GM04504 (cell line): ENCODE measurements around the gene ZGRF1.
A peak's percentile ranks its signal among the peaks of the same experiment; 100 is the strongest.
"Not testable (repeated sequence)": the region's sequence is repeated elsewhere in the genome, so short reads cannot be mapped to it uniquely, and the experiment has no call there.

Experiments
- DNase-seq: peaks from one replicate; pipeline ENCODE4 v3.0.0-alpha.2; 2012; ENCODE audit warnings: low read depth

Gene ZGRF1

DNA sequence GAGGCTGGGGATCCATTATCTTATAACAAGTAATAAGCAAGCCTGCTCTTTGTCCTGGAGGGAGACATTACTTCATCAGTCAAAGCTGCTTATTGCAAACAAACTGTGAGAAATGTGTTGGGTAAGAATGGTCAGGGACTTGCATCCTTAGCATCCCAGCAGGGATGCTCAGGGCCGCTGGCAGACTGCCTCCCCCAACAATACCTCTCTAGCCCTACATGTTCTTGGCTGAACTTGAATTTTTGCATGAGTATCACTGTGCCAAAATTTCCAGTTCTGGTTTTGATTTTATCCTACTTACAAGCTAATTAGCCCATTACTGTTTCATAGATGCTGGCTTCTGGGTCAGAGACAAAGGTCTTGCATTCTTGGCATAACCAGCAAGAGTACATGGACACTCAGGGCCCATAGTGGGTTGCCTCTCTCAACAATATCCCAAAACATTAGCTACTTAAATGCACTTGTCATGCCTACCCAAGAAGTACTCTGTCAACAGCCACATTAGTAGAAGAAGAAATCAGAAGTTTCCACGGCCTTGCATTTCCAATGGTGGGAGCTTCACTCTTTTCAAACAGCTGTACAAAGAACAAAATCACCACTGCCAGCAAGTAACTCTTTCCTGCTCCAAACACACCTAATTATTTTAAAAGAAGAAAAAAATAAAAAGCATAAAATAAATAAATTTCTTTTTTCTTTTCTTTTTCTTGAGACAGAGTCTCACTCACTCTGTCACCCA lies 78.9 kb downstream of the ZGRF1 start:
- no peak for DNase-seq

DNA sequence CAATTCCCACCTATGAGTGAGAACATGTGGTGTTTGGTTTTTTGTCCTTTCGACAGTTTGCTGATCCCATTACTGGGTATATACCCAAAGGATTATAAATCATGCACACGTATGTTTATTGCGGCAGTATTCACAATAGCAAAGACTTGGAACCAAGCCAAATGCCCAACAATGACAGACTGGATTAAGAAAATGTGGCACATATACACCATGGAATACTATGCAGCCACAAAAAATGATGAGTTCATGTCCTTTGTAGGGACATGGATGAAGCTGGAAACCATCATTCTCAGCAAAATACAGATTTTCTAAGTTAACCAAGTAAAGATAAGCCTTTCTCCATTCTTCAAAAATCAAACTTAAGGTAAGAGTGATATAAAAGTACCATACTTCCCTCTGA lies 82.4 kb downstream of the ZGRF1 start:
- DNase-seq: not testable (repeated sequence)

DNA sequence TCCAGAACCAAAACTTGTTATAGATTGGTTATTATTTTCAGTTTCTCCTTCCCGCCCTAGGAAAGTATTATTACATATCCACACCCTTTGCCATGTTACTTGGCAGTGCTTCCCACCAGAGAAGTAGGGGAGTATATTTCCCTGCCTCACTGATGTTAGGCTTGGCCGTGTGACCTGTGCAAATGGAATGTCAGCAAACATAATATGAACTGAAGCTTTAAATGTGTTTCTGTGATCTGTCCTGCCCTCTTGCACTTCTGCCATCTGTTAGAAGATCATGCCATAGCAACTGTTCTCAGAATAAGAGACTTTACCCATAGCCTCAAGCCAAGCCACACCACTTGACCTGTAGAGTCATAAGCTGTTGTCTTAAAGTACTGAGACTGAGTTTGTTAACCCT lies 84.0 kb downstream of the ZGRF1 start:
- DNase-seq: peak; percentile 50

DNA sequence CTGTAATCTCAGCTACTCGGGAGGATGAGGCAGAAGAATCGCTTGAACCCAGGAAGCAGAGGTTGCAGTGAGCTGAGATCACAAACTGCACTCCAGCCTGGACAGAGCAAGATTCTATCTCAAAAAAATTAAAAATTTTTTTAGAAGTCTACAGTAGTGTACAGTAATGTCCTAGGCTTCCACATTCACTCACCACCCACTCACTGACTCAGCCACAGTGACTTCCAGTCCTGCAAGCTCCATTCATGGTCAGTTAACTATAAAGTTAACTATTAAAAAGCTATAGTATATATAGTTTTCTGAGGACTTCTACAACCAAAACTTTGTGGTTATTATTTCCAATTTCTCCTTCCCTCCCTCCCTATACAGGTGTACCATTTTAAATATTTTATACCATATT lies 86.0 kb downstream of the ZGRF1 start:
- no peak for DNase-seq

DNA sequence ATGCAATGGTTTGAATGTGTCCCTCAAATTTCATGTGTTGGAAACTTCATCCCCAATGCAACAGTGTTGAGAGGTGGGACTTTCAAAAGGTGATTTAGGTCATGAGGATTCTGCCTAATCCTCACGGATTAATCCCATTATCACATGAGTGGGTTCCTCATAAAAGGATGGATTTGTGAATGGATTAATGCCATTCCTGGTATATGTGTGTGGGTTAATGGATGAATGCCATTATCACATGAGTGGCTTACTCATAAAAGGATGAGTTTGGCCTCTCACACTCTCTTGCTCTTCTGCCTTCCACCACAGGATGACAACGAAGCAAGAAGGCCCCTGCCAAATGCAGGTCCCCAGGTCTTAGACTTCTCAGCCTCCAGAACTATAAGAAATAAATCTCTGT lies 90.2 kb downstream of the ZGRF1 start:
- DNase-seq: no peak

DNA sequence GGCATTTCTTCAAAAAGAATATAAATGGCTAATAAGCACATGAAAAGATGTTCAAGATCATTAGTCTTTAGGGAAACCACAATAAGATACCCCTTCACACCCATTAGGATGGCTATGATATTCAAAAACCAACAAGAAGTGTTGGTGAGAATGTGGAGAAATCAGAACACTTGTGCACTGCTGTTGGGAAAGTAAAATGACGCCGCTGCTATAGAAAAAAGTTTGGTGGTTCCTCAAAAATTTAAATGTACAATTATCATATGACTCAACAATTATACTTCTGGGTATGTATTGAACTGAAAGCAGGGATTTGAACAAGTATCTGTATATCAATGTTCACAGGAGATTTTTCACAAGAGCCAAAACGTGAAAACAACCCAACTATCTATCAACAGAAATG lies 91.4 kb downstream of the ZGRF1 start:
- no peak for DNase-seq

DNA sequence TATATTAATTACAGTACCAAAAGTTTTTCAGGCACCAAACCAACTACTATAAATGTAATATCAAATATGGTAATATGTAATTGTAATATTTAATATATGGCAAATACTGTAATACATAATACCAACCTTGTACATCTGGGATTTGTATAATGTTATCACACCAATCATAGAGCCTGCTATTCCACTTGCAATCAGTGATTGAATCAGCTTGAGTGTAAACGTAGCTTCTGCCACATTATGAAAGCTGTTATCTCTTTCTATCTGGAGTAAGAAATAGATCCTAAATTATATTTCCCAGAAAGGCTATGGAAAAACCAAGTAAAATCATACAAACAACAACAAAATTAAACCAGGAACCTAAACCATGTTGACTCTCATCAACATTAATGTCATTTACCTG lies 96.0 kb downstream of the ZGRF1 start:
- DNase-seq: no peak

DNA sequence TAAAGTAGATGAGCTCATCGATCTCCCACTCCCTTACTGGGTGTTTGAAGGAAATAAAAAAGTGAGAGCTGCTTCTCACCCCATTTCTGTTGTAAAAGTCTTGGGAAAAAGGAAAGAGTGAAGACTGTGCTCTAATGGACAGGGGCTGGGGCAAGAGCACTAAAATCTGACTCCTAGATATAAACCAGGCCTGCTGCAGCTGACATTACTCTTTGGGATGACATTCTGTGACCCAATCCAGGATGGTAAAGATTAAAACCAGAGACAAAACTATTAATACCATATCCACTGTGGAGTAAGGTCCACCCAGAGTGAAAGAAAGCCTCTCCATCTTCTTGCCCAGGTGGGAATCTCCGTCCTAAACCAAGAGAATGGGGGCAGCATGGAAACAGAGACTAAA lies 100.6 kb downstream of the ZGRF1 start:
- DNase-seq: no peak

DNA sequence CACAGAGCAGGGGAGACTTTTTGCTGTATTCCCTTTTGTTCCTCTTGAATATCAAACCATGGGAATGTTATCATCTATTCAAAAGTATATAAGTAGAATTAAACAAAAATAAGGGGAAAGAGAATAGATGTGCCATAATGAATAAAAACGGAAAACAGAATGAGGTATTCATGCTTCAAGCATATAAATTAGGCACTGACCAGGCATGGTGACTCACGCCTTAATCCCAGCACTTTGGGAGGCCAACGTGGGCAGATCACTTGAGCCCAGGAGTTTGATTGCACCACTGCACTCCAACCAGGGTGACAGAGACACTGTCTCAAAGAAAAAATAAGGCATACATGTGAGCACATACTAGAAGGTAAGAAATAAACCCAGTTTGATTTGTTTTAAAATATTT lies 104.4 kb downstream of the ZGRF1 start:
- no peak for DNase-seq

DNA sequence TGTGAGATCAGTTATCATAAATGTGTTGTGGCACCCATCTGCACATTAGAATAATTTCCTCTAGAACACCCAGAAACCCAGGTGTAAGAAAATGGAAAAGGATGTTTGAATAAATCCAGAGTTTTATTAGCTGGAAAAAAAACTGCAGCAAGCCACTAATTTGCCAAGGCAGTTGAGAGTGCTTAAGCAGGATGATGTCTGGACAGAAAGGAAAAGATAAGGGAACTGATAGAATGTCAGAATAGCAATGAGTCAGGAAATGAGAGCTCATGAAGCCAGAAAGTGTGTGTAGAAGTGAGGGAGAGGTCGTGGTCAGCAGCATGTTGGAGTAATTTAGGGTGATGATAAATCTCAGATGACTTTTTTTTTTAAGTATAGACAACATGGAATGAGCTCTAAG lies 105.6 kb downstream of the ZGRF1 start:
- no peak for DNase-seq

DNA sequence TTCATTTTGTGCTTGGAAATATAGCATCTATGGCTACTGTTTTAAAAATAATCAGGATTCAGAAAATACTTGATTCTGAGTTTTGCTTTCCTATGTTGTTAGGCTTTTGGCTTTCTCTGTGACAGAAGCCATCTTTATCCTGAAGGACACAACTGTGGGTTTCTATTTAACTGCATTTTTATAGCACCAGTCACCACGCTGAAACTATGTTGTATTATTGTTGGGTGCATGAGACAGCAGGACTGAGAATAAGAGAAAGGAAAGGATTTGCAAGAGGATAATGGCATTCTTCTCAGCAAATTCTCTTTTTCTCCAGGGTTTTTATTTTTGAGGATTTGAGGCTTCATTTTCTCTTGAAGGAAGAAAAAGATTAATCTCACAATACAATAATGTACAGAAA lies 110.6 kb downstream of the ZGRF1 start:
- DNase-seq: peak; percentile 24

DNA sequence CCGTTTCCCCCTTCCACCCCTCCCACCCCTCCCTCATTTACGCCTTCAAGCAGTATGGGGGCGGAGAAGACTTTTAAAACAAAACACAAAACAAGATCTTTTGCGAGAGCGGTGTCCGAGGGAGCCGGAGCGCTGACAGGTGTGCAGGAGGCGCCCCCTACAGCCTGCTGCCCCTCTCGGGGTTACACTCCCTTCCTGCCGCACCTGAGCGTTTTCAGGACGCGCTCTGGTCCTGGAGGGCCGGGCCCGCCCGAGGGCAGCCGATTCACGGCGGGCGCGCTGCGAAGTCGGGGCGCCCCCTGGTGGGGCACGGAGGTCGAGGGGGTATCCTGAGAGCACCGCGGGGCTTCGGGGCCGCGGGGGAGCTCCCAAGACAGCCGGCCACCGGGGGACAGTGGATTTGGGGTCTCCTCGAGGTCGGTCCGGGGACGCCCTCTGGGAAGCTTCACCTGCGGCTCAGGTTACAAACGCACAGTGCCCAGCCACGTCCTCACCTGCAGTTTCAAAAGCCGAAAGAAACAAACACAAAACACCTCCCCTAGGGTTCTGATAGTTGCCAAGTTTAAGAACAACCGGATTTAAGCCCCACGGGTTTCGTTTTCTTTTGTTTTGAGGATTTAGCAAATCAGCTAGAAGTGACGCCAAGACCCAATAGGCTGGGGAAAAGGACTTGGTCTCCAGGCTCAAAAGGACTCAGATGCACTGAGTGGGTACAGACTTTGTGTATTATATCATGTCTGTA lies 112.8 kb downstream of the ZGRF1 start:
- DNase-seq: no peak

DNA sequence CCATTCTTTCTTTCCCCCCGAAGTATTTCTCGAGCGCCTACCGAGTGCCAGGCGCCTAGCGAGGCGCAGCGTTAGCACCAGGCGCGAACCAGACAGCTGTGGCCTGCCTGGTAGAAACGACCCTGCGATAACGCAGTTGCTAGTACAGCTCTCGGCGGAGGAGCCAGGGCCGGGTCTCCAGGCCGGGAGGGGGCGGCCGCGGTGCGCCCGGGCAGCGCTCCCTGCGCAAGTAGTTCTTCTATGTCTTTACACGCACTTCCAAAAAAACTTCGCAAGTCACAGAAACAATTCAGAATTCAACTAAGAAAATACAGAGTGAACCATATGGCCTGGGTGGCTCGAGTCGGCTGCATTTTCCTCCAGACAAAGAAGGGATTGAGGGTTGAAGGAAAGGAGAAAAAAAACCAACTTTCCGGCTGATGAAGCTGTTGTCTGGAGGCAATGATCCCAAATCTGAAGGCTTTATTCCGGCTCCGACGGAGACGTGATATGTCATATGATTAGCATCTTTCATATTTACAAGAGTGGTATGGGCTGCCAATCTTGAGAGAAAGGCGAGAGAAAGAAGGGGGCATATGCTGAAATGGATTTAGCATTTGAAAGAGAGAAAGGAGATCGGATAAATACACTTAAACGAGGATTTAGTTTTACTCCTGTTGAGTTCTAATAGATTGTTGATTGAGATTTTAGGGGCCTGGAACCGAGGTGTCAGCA lies 113.5 kb downstream of the ZGRF1 start:
- no peak for DNase-seq

DNA sequence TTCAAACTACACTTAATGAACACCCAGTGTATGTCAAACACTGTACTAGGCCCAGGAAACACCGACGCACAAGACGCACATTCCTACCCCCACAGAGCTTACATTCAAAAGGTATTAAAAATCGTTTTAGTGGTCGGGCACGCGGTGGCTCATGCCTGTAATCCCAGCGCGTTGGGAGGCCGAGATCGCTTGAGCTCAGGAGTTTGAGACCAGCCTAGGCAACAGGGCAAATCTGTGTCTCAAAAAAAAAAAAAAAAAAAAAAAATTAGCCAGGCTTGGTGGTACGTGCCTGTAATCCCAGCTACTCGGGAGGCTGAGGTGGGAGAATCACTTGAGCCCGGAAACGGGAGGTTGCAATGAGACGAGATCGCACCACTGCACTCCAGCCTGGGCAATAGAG lies 114.3 kb downstream of the ZGRF1 start:
- DNase-seq: not testable (repeated sequence)

DNA sequence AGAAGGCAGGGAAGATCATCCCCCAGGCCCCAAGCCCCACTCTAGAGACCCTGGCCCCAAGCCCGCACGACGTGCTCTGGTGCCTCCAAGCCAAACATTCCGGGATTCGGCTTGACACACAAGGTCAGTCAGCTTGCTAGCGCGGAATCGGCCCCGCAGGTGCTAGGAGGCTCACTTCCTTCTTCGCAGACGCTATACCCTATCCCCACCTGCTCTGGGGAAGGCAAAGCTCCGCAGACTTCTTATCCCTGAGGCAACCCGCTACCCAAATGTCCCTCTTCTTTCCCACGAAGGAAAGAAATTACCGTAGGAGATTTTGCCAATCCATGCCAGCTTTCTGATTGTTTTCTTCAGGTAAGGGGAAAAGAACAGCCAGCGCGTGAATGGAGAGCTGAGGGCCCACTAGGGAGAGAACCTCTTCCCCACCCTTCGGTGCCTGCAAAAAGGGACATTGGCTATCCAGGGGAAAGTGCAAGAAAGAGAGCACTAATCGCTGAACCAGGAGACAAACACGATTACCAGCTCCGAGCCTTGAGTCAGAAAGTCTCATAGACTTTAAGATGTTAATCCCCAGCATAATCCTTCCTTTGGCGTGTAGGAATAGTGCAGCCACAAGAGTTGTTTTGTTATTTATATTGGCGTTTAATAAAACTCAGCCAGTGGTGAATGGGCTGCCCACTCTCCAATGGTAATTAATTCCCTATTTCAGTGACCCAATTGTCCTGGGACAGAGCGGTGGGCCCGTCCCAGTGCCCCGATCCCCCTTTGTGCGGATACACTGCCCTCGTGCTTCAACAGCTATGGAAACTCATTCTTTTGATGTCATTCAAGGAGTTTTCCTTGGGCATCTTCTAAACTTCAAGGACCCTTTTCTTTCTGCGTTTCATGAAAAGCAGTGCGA lies 115.3 kb downstream of the ZGRF1 start:
- no peak for DNase-seq

DNA sequence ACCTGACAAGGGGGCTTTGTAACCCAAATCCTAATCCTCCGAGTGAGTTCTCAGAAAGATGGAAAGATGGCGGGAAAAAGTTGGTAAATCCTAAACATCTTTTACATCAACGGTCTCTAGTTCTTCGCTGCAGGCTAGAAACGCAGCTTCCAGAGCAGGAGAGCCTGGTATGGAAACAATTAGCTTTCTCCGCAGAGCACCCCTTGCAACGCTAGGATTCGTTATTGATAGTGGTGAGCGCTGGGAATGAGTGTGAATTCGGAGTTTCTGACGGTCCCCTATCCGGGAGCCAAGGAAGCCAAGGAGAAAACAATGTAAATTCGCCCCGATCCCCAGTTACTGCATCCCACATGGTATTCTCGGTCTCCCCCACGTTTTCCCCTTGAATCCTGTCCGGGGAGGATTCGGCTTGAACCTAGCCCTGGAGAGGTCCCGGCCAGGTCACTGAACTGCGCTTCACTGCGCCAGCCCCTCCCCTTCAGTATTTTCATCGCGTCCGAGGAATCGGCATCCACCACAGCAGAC lies 116.0 kb downstream of the ZGRF1 start:
- DNase-seq: no peak

DNA sequence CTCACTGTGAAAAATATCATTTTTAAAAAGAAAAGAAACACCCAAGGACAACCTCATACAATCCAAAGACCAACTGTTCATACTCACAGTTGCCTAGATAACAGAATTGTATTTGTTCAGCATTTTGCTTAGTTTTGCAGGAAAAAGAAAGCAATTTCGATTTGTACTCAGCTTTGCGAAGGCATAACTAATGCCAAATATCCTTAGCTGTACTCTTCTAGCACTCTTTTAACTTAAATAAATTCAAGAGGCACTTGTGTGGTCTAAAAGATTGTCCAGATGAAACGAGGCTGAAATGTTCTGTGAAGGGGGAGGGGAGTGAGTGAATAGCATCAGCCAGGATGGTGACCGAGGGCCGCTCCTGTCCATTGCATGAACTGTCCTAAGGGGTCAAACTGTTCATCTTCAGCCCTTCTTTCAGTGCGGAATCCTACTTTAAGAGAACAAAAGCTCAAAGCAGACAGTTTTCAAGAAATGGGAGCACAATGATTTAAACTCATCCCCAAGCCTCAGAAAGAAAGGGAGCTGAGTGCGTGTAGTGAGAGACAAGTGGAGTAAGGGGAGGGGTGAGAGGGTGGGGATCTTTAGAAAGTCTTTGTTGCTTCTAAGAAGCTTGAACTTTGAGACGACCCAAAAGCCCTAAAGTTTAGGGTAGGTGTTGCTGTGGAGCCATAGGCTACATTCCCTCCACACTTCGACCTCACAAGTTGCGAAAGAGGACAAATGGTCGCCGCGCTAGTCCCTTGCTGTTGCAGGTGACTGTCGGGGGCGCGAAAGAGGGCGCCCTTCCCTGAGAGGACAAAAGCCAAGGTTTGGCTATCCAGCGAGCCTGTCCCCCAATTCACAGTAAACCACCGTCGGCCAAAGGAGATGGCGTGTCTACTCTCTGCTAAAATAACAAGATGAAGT lies 116.8 kb downstream of the ZGRF1 start:
- DNase-seq: no peak

DNA sequence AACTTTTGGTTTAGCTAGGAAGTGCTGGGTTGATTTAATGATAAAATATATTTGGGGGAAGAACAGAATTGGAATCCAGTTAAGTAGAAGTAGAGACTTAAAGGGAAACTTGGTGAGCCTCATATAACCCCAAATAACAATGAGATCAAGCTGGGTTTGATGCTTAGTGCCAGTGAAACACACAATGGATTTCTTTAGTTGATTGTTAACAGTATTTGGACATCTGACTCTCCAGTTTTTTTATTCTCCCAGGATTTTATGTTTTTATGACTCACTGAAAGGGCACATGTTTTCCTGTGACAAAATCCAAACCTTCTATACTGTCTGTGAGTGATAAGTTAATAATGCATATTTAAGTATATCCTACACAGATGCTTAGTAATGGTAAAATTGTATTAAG lies 118.0 kb downstream of the ZGRF1 start:
- DNase-seq: no peak

DNA sequence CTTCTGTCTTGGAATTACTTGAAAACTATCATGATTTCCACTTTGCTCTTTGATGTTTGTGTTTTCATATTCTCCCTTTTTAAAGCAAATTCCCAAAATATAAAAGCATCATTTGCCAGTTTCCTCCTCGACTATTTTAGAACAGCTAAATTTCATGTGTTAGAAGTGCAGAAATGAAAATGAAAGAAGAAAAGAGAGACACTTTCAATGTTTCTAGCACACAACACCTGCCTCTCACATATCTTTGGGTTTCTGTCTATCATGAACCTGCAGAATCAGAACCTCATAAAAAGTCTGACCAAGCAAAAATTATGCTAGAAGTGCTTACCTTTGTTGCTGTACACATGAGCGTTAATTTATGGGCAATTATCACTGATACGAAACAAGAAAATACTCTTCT lies 118.8 kb downstream of the ZGRF1 start:
- DNase-seq: no peak

DNA sequence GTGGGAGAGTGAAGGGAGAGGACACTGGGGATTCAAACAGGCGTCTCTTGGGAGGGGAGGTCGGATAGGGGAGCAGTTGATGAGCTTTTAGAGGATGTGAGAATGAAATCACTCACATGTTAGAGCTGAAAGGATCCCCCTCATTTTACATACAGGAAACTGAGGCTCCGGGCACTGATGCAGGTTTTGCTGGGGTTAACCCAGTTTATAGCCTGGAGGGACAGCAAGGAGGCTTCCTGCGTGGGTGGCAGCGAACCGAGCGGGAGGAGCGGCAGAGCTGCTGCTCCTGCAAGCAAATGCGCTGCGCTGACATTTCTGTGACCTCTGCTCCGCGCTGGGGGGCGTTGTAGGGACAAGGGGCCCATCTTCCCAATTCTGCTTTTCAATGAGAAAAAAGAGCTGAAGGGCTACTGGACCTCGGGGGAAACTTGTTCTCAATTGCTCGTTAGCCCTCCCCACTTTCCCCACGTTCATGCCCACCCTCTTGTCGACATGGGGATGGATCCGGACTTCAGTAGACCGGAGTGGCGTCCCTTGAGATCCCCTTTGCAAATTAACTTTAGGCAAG lies 119.6 kb downstream of the ZGRF1 start:
- DNase-seq: no peak
